Calu3 (cell line): ENCODE measurements around the gene DCLK2. TPM values are rescaled to one million over a fixed set of nuclear protein-coding genes. Genes with fewer than 3 reads are reported as not detected.

Experiments used
- BruUV-seq: library from RNA; stranded (reverse); fragments of 400-500 nt; replicated peaks from 2 replicates; lab custom pipeline; 2021; lab: Mats Ljungman, UMichigan
- CTCF ChIA-PET: fragments of 300-600 bp; sonication (Branson Sonifier 250); formaldehyde crosslinking; loops from one replicate; lab custom pipeline; 2022; ENCODE audit warnings: antibody characterized with exemption; lab: Charles Lee
- DNase-seq: peaks from one replicate; pipeline ENCODE4 v3.0.0; 2022
- H3K27ac Mint-ChIP-seq: one replicate; pipeline ENCODE4 v1.8.0; 2022; ENCODE audit warnings: mixed read lengths; ENCODE audit not compliant: unreplicated experiment
- H3K27me3 Mint-ChIP-seq: one replicate; pipeline ENCODE4 v1.8.0; 2022; ENCODE audit warnings: mixed read lengths; ENCODE audit not compliant: unreplicated experiment
- H3K36me3 Mint-ChIP-seq: one replicate; pipeline ENCODE4 v1.8.0; 2022; ENCODE audit warnings: mild to moderate bottlenecking, moderate library complexity, mixed read lengths; ENCODE audit not compliant: insufficient read depth, unreplicated experiment
- H3K4me1 Mint-ChIP-seq: one replicate; pipeline ENCODE4 v1.8.0; 2022; ENCODE audit warnings: mild to moderate bottlenecking, low read depth, mixed read lengths; ENCODE audit not compliant: unreplicated experiment
- H3K4me3 Mint-ChIP-seq: one replicate; pipeline ENCODE4 v1.8.0; 2022; ENCODE audit warnings: mild to moderate bottlenecking, low read depth, moderate library complexity, mixed read lengths; ENCODE audit not compliant: unreplicated experiment
- H3K9me3 Mint-ChIP-seq: one replicate; pipeline ENCODE4 v1.8.0; 2022; ENCODE audit warnings: low read depth, mixed read lengths; ENCODE audit not compliant: unreplicated experiment
- CTCF ChIP-seq: fragments of 200-600 bp; IDR thresholded peaks from one replicate; pipeline ENCODE4 v1.8.0; 2022; ENCODE audit warnings: antibody characterized with exemption; ENCODE audit not compliant: unreplicated experiment
- intact Hi-C: fragments of 100-400 bp; cut with micrococcal nuclease; formaldehyde crosslinking; loops from one replicate; pipeline ENCODE4 v1.10.0; 2022; ENCODE audit not compliant: unreplicated experiment
- total RNA-seq: library from RNA; stranded (reverse); gene quantifications from 2 replicates; pipeline ENCODE4 v1.2.3, GENCODE V29; 2022

DCLK2 gene
- total RNA-seq, 1 experiment from 2014 or later, result 0.31 TPM

GRCh38 chr4:150211799-150212445 is 133.7 kb downstream of the DCLK2 start:
- H3K4me1 Mint-ChIP-seq, result peaks cover 8% of the 10 kb centered on the region
- intact Hi-C loops, result no loop called here

GRCh38 chr4:150212485-150212884 is 134.2 kb downstream of the DCLK2 start:
- CTCF ChIA-PET, result no interaction called here
- Mint-ChIP-seq H3K36me3 (no peaks in the 10 kb centered on the region), H3K4me3 (no peak overlapping the region), H3K27me3 (peaks cover 14% of the 10 kb centered on the region), H3K27ac (no peak overlapping the region), H3K4me1 (peaks cover 8% of the 10 kb centered on the region), H3K9me3 (no peaks in the 10 kb centered on the region)
- DNase-seq, result no peak
- no TSS peak for BruUV-seq
- TF ChIP-seq CTCF, result no peak
- intact Hi-C loops, result no loop called here

More at GRCh38 chr4:150211799-150212445, 133.7 kb downstream of the DCLK2 start:
- CTCF ChIA-PET, result no interaction called here
- Mint-ChIP-seq H3K27me3 (peaks cover 14% of the 10 kb centered on the region), H3K9me3 (no peaks in the 10 kb centered on the region), H3K27ac (no peak overlapping the region), H3K36me3 (no peaks in the 10 kb centered on the region), H3K4me3 (no peak overlapping the region)
- no peak for DNase-seq
- no peak for TF ChIP-seq CTCF
- no TSS peak for BruUV-seq

- no peak for TF ChIP-seq CTCF
- Mint-ChIP-seq H3K27ac (no peak overlapping the region), H3K4me1 (peaks cover 8% of the 10 kb centered on the region), H3K36me3 (no peaks in the 10 kb centered on the region), H3K4me3 (no peak overlapping the region), H3K27me3 (peaks cover 14% of the 10 kb centered on the region), H3K9me3 (no peaks in the 10 kb centered on the region)
- no TSS peak for BruUV-seq
- CTCF ChIA-PET, result no interaction called here
- intact Hi-C loops, result no loop called here
- DNase-seq, result no peak
These were observed 134.7 kb downstream of the DCLK2 start for GRCh38 chr4:150212927-150213326.

GRCh38 chr4:150215601-150216000 is 137.4 kb downstream of the DCLK2 start:
- H3K9me3 Mint-ChIP-seq, result no peaks in the 10 kb centered on the region
- no peak overlapping the region for H3K27ac Mint-ChIP-seq
- no peaks in the 10 kb centered on the region for H3K36me3 Mint-ChIP-seq
- TF ChIP-seq CTCF, result no peak
- CTCF ChIA-PET, result interaction anchor here (0.6 kb wide), 1 partner anchor 28 kb away, joined by 3 read pairs; no protein-coding TSS in a partner anchor
- peaks cover 8% of the 10 kb centered on the region for H3K4me1 Mint-ChIP-seq
- no TSS peak for BruUV-seq
- peak; percentile 15 for DNase-seq
- peaks cover 14% of the 10 kb centered on the region for H3K27me3 Mint-ChIP-seq
- intact Hi-C loops, result no loop called here
- H3K4me3 Mint-ChIP-seq, result no peak overlapping the region
